GM10266 (cell line): ENCODE measurements around the gene BUB1.

ENCODE experiments used
- DNase-seq: peaks from one replicate; pipeline ENCODE4 v3.0.0; 2012; ENCODE audit errors: extremely low spot score
- CTCF ChIP-seq: IDR thresholded peaks from 2 replicates; pipeline ENCODE4 v1.5.1; 2012; ENCODE audit warnings: mild to moderate bottlenecking, low read depth; ENCODE audit not compliant: control insufficient read depth, insufficient read depth; ENCODE audit errors: missing control alignments

BUB1 gene

GRCh38 chr2:110669079-110669478 is 8.8 kb downstream of the BUB1 start:
- DNase-seq: no peak
- TF ChIP-seq CTCF: no peak

- no peak for TF ChIP-seq CTCF
- DNase-seq: no peak
Measured at GRCh38 chr2:110667071-110667470, 10.8 kb downstream of the BUB1 start.

- no peak for TF ChIP-seq CTCF
- DNase-seq: no peak
Measured at GRCh38 chr2:110664135-110664534, 13.7 kb downstream of the BUB1 start.

- no peak for TF ChIP-seq CTCF
- no peak for DNase-seq
Measured at GRCh38 chr2:110662560-110662959, 15.3 kb downstream of the BUB1 start.

- no peak for DNase-seq
- no peak for TF ChIP-seq CTCF
Measured at GRCh38 chr2:110660558-110660957, 17.3 kb downstream of the BUB1 start.

- no peak for TF ChIP-seq CTCF
- DNase-seq: no peak
Measured at GRCh38 chr2:110659248-110659647, 18.6 kb downstream of the BUB1 start.

GRCh38 chr2:110657724-110658305 is 20.0 kb downstream of the BUB1 start:
- no peak for TF ChIP-seq CTCF

More at GRCh38 chr2:110657724-110658305, 20.0 kb downstream of the BUB1 start:
- DNase-seq: no peak
